DND-41 (cell line): ENCODE measurements around the gene RIMS3.

ENCODE experiments used
- ATAC-seq: fragments of 200-7000 bp; cut with Tn5 transposase; 3 replicates; pipeline ENCODE4 v1.9.1; 2021; ENCODE audit warnings: low read depth; ENCODE audit not compliant: insufficient read depth
- DNase-seq: peaks from one replicate; pipeline ENCODE4 v3.0.0-alpha.2; 2020
- H2AFZ ChIP-seq: 2 replicates; pipeline ENCODE4 v1.6.0; 2012; ENCODE audit warnings: low read depth, low read length
- H3K27ac ChIP-seq: 2 replicates; pipeline ENCODE4 v1.5.1; 2012; ENCODE audit warnings: low read length, inconsistent platforms
- H3K27me3 ChIP-seq: fragments of 200-600 bp; sonication (generic); 2 replicates; pipeline ENCODE4 v1.6.0; 2012; ENCODE audit warnings: low read length, mild to moderate bottlenecking, inconsistent platforms; ENCODE audit not compliant: insufficient read depth, poor library complexity
- H3K36me3 ChIP-seq: 2 replicates; pipeline ENCODE4 v1.5.1; 2012; ENCODE audit warnings: low read length, inconsistent platforms; ENCODE audit not compliant: insufficient read depth
- H3K4me1 ChIP-seq: 2 replicates; pipeline ENCODE4 v1.5.1; 2012; ENCODE audit warnings: mild to moderate bottlenecking, low read length; ENCODE audit not compliant: insufficient read depth
- H3K4me2 ChIP-seq: 2 replicates; pipeline ENCODE4 v1.6.0; 2012; ENCODE audit warnings: mild to moderate bottlenecking, moderate library complexity, low read length, inconsistent platforms; ENCODE audit not compliant: insufficient read depth
- H3K4me3 ChIP-seq, 2 experiments: fragments of 200-600 bp in 1 of 2; shearing (Covaris generic) in 1 of 2; 2 replicates each; pipeline ENCODE4 v1.5.1; 2012 to 2016; ENCODE audit warnings: inconsistent platforms in 2 of 2, low read length in 2 of 2, mild to moderate bottlenecking in 2 of 2, low read depth in 1 of 2, moderate library complexity in 1 of 2
- H3K79me2 ChIP-seq: 2 replicates; pipeline ENCODE4 v1.6.0; 2012; ENCODE audit warnings: low read length, inconsistent platforms; ENCODE audit not compliant: insufficient read depth
- H3K9ac ChIP-seq: 2 replicates; pipeline ENCODE4 v1.6.0; 2012; ENCODE audit warnings: low read depth, mild to moderate bottlenecking, inconsistent platforms, low read length, moderate library complexity
- H3K9me3 ChIP-seq: 2 replicates; pipeline ENCODE4 v1.5.1; 2012; ENCODE audit warnings: low read length, moderate library complexity, mild to moderate bottlenecking, inconsistent platforms; ENCODE audit not compliant: insufficient read depth, severe bottlenecking
- H4K20me1 ChIP-seq: 2 replicates; pipeline ENCODE4 v1.6.0; 2012; ENCODE audit warnings: low read length; ENCODE audit not compliant: insufficient read depth
- EZH2 ChIP-seq: IDR thresholded peaks from 3 replicates; pipeline ENCODE4 v1.6.1; 2012; ENCODE audit warnings: borderline replicate concordance, low read depth, mild to moderate bottlenecking, moderate library complexity, low read length, inconsistent platforms; ENCODE audit not compliant: severe bottlenecking
- TF ChIP-seq, protein P1 (sequence below): IDR thresholded peaks from 2 replicates; pipeline ENCODE4 v1.5.1; 2012; ENCODE audit warnings: borderline replicate concordance, low read length, moderate library complexity, mild to moderate bottlenecking; ENCODE audit not compliant: poor library complexity, severe bottlenecking; ENCODE audit errors: extremely low read depth

Gene RIMS3

DNA sequence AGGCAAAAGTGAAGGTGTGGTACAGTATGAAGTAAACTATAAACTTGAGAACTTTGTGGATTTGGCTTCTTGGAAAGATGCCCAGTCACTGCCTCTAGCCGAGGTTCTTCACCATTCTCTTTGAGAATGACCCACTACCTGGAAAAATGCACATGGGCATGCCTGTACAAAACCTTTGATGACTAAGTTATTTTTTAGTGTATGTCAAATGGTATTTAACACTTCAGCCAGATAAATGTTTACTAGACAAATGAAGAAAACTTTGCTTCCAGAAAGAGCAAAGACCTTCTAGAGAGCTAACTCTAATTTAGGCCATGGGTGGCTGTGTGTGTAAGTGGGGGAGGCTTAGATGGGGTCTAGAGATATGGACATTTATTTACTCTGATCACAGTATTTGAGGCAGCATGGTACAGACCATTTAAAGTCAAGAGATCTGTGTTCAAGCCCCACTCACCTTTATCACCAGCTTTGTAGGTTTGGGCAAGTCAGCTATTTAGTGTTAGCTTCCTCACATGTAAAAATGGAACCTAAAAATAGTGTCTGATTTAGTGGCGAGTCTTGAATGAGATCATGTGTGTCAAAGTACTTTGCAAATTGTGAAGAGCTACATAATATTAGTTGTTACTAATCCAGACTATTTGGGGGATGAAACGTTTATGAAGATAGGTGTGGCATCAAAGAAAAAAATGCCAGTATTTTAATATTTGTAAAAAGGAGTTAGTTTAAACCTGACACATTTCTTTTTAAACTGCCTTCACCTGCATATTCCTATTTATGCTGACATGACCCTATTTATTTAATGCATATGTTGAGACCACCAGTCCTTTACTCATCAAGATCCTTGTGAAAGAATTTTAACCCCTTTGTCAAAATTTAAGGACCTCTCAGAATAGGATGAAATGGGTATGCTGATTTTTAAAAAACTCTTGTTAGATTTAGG is 46.3 kb upstream of the RIMS3 start:
- no peak overlapping the region for H3K4me2 ChIP-seq
- DNase-seq (no peak), ATAC-seq (no peak)
- peaks cover 31% of the 10 kb centered on the region for H3K4me1 ChIP-seq
- H3K27me3 ChIP-seq: no peaks in the 10 kb centered on the region
- peaks cover 92% of the 10 kb centered on the region for H3K79me2 ChIP-seq
- peaks cover 12% of the 10 kb centered on the region for H3K36me3 ChIP-seq
- no peak overlapping the region for H3K27ac ChIP-seq
- TF ChIP-seq, protein P1, sequence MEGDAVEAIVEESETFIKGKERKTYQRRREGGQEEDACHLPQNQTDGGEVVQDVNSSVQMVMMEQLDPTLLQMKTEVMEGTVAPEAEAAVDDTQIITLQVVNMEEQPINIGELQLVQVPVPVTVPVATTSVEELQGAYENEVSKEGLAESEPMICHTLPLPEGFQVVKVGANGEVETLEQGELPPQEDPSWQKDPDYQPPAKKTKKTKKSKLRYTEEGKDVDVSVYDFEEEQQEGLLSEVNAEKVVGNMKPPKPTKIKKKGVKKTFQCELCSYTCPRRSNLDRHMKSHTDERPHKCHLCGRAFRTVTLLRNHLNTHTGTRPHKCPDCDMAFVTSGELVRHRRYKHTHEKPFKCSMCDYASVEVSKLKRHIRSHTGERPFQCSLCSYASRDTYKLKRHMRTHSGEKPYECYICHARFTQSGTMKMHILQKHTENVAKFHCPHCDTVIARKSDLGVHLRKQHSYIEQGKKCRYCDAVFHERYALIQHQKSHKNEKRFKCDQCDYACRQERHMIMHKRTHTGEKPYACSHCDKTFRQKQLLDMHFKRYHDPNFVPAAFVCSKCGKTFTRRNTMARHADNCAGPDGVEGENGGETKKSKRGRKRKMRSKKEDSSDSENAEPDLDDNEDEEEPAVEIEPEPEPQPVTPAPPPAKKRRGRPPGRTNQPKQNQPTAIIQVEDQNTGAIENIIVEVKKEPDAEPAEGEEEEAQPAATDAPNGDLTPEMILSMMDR: no peak
- no peak for TF ChIP-seq EZH2
- no peak overlapping the region for H3K4me3 ChIP-seq
- no peak overlapping the region for H2AFZ ChIP-seq
- H3K9ac ChIP-seq: no peak overlapping the region
- no peaks in the 10 kb centered on the region for H3K9me3 ChIP-seq
- H4K20me1 ChIP-seq: peaks cover 20% of the 10 kb centered on the region; the same call in 1 of the 2 replicates

DNA sequence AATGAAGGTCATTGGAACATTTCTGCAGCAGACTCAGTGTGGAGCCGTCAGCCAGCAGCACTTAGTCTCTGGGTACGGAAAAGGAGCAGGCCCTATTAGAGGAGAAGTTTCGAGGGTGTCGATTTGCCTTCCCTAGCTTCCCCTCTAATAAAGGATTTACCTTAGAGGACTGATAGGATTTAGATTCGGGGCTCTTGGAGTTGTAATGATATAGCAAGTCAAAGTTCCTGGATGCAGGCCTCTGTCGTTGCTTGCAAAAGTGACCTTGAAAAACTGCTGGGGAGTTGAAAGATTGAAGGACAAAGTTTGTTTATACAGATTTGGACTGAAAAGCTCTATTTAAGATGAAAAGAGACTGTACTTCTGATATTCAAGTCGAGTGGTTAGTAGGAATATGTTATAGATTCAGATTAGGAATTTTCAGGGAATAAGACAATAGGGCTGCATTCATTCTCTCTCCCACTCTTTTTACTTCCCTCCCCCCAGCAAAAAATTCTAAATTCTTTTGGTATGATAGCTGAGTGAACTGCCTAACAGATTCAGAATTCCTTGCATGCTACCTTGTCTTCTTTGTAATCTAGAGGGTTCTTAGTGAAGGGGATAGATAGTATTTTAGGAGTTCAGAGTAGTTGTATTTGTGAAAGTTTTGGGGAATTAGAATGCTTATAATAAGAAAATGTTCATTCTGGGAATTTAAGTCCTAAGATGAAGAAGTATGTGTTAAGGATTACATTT is 45.3 kb upstream of the RIMS3 start:
- ATAC-seq (no peak), DNase-seq (no peak)
- Histone ChIP-seq H3K4me3 (no peak overlapping the region), H3K9me3 (no peaks in the 10 kb centered on the region), H3K36me3 (peaks cover 12% of the 10 kb centered on the region), H3K4me1 (peaks cover 31% of the 10 kb centered on the region), H4K20me1 (peaks cover 21% of the 10 kb centered on the region; the same call in 1 of the 2 replicates), H3K4me2 (no peak overlapping the region), H2AFZ (no peak overlapping the region), H3K79me2 (peaks cover 93% of the 10 kb centered on the region), H3K27me3 (no peaks in the 10 kb centered on the region), H3K9ac (peak overlapping the region; percentile 2; the same call in 1 of the 2 replicates), H3K27ac (no peak overlapping the region; the same call in 1 of the 2 replicates)
- TF ChIP-seq EZH2: no peak
- TF ChIP-seq, protein P1: no peak

DNA sequence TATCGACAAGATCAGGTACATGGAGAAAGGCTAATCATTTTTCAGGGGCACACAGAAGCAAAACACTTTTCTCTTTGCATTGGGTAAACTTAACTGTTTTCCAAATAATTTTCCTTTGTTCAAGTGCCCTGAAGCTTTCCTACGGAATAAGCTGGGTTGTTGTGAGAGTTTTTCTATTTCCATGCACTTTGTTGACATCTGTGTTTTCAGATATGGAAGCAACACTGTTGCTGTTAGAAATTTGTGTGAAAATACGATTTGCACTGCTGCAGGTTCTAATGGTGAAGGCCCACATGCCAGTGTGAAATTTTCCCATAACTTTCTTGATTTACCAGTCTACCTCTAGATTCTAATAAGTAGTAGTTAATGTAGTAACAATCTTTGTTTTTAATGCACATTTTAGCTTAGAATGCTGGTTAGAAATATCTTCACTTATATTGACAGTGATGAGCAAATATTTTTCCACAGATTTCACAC is 44.4 kb upstream of the RIMS3 start:
- H3K79me2 ChIP-seq: peaks cover 95% of the 10 kb centered on the region
- H3K27me3 ChIP-seq: no peaks in the 10 kb centered on the region
- no peaks in the 10 kb centered on the region for H3K9me3 ChIP-seq
- H4K20me1 ChIP-seq: peaks cover 26% of the 10 kb centered on the region; the same call in 1 of the 2 replicates
- TF ChIP-seq EZH2: no peak
- TF ChIP-seq, protein P1: no peak
- DNase-seq (no peak), ATAC-seq (no peak)
- H2AFZ ChIP-seq: no peak overlapping the region
- H3K9ac ChIP-seq: peak overlapping the region; percentile 47
- peaks cover 12% of the 10 kb centered on the region for H3K36me3 ChIP-seq
- H3K4me1 ChIP-seq: peaks cover 31% of the 10 kb centered on the region
- H3K27ac ChIP-seq: peak overlapping the region; percentile 42; the same call in 1 of the 2 replicates
- H3K4me2 ChIP-seq: peak overlapping the region; percentile 57
- H3K4me3 ChIP-seq: peak overlapping the region; percentile 2 to 52; a peak in 3 of 4 replicates
